ENCODE results near the gene GSE1. TPM values are rescaled to one million over a fixed set of nuclear protein-coding genes. Genes with fewer than 3 reads are reported as not detected.

GSE1 gene
- total RNA-seq, 2 donors from 2014 or later, result 72.6 to 96.2 TPM

GRCh38 chr16:85697431-85697830 lies 84.3 kb downstream of the GSE1 start:
- H3K4me1 ChIP-seq (ENCODE audit: control insufficient read depth in 1 of 2, low read depth in 2 of 2), result no peaks in the 10 kb centered on the region
- no peaks in the 10 kb centered on the region for H3K27me3 ChIP-seq (replicated peaks; ENCODE audit: insufficient read depth)
- no peaks in the 10 kb centered on the region for H3K9me3 ChIP-seq
- ATAC-seq (ENCODE audit: insufficient number of reproducible peaks, low FRiP score, low read depth) (no peak), DNase-seq (ENCODE audit: low spot score) (no peak)
- no peak overlapping the region for H3K4me3 ChIP-seq
- no peak overlapping the region for H3K27ac ChIP-seq
- TF ChIP-seq CTCF (IDR thresholded peaks at IDR 0.05), result no peak
- no peaks in the 10 kb centered on the region for H3K36me3 ChIP-seq

DNA sequence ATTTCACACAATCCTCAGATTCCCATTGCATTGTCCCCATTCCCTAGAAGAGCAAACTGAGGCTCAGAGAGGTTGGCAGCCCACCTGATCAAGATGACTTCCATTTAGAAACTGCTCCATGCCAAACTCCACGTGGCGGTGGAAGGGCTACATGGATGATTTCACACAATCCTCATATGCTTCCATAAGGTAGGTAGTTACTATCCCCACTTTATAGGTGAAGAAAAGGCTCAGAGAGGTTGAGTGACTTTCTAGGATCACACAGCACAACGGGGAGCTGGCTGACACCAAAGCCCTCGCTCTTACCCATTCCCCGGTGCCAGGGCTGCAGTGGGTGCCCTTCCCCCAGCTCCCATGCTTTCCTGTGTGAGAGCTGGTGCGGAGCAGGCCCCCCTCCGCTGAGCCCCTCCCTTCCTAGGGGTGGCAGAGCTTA lies 85.4 kb downstream of the GSE1 start:
- DNase-seq (ENCODE audit: low spot score) (no peak), ATAC-seq (ENCODE audit: insufficient number of reproducible peaks, low FRiP score, low read depth) (no peak)
- Histone ChIP-seq H3K27me3 (replicated peaks; ENCODE audit: insufficient read depth) (no peaks in the 10 kb centered on the region), H3K4me3 (no peak overlapping the region), H3K4me1 (ENCODE audit: control insufficient read depth in 1 of 2, low read depth in 2 of 2) (no peaks in the 10 kb centered on the region), H3K9me3 (no peaks in the 10 kb centered on the region), H3K27ac (no peak overlapping the region), H3K36me3 (no peaks in the 10 kb centered on the region)
- no peak for TF ChIP-seq CTCF (IDR thresholded peaks at IDR 0.05)

DNA sequence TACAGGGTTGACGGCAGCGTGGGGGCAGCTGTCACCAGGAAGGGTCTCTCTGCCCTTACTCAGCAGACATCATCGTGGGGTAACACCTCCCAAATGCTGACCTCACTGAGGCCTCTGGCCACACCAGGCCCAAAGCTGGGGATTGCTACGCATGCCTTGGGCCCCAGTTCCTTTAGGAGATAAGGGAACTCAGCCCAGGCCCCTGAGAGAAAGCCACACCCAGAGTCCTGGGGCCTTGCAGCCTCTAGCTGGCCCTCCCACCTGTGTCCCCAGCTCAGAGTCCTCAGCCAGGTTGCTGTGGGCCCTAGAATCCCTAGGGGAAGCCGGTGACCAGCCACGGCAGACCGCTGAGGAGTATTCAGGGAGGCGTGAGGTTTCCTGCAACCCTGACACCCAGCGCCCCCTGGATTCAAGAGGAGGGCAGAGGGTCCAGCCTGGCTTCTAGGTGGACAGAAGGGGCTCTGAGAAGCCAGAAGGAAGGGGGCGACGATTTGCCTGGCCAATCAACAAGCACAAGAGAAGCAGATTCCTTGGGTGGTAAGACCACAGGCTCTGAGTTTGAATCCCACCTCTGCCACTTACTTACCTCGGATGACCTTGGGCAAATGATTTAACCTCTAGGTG lies 85.9 kb downstream of the GSE1 start:
- Histone ChIP-seq H3K9me3 (no peaks in the 10 kb centered on the region), H3K4me1 (ENCODE audit: control insufficient read depth in 1 of 2, low read depth in 2 of 2) (no peaks in the 10 kb centered on the region), H3K4me3 (no peak overlapping the region), H3K36me3 (no peaks in the 10 kb centered on the region), H3K27ac (no peak overlapping the region), H3K27me3 (replicated peaks; ENCODE audit: insufficient read depth) (no peaks in the 10 kb centered on the region)
- no peak for ATAC-seq (ENCODE audit: insufficient number of reproducible peaks, low FRiP score, low read depth)
- no peak for TF ChIP-seq CTCF (IDR thresholded peaks at IDR 0.05)
- no peak for DNase-seq (ENCODE audit: low spot score)

GRCh38 chr16:85699628-85700027 lies 86.5 kb downstream of the GSE1 start:
- no peaks in the 10 kb centered on the region for H3K9me3 ChIP-seq
- DNase-seq (ENCODE audit: low spot score) (no peak), ATAC-seq (ENCODE audit: insufficient number of reproducible peaks, low FRiP score, low read depth) (no peak)
- TF ChIP-seq CTCF (IDR thresholded peaks at IDR 0.05), result no peak
- H3K36me3 ChIP-seq, result no peaks in the 10 kb centered on the region
- H3K4me3 ChIP-seq, result no peak overlapping the region
- no peak overlapping the region for H3K27ac ChIP-seq
- no peaks in the 10 kb centered on the region for H3K4me1 ChIP-seq (ENCODE audit: control insufficient read depth in 1 of 2, low read depth in 2 of 2)
- H3K27me3 ChIP-seq (replicated peaks; ENCODE audit: insufficient read depth), result no peaks in the 10 kb centered on the region

- no peaks in the 10 kb centered on the region for H3K36me3 ChIP-seq
- no peaks in the 10 kb centered on the region for H3K9me3 ChIP-seq
- no peak overlapping the region for H3K4me3 ChIP-seq
- no peak for ATAC-seq (ENCODE audit: insufficient number of reproducible peaks, low FRiP score, low read depth)
- H3K27me3 ChIP-seq (replicated peaks; ENCODE audit: insufficient read depth), result no peaks in the 10 kb centered on the region
- no peak overlapping the region for H3K27ac ChIP-seq
- no peak for TF ChIP-seq CTCF (IDR thresholded peaks at IDR 0.05)
- no peaks in the 10 kb centered on the region for H3K4me1 ChIP-seq (ENCODE audit: control insufficient read depth in 1 of 2, low read depth in 2 of 2)
- no peak for DNase-seq (ENCODE audit: low spot score)
These were observed 90.9 kb downstream of the GSE1 start for GRCh38 chr16:85704011-85704410.
